Bone marrow (tissue), 2 donors: Measurements from ENCODE around the gene NXN.
"Not testable (repeated sequence)": the region's sequence is repeated elsewhere in the genome, so short reads cannot be mapped to it uniquely, and the experiment has no call there.

ENCODE experiments used
- DNase-seq, 2 donors: peaks; one replicate each; lab custom pipeline; 2025; lab: John Stamatoyannopoulos, UW

Gene NXN

DNA sequence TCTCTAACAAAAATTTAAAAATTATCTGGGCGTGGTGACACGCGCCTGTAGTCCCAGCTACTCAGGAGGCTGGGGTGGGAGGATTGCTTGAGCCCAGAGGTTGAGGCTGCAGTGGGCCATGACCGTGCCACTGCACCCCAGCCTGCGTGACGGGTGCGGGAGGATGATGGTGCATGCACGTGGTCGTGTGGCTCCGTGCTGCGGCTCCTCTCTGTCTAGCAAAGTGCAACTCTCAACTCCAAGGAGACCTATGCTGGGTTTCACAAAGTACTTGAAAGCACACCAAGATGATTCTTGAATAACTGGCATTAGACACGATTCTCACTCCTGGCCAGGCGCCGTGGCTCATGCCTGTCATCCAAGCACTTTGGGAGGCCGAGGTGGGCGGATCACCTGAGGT, 25.8 kb downstream of the NXN start:
- DNase-seq = no peak

DNA sequence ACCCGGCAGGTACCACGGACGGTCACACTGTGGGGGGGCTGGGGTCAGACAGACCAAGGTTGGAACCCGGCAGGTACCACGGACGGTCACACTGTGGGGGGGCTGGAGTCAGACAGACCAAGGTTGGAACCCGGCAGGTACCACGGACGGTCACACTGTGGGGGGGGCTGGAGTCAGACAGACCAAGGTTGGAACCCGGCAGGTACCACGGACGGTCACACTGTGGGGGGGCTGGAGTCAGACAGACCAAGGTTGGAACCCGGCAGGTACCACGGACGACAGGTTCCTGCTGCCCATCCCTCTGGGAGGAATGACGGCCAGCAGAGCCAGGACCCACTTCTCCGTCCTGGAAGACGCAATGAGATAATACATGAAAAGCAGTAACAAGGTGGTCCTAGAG, 27.0 kb downstream of the NXN start:
- DNase-seq = not testable (repeated sequence)

DNA sequence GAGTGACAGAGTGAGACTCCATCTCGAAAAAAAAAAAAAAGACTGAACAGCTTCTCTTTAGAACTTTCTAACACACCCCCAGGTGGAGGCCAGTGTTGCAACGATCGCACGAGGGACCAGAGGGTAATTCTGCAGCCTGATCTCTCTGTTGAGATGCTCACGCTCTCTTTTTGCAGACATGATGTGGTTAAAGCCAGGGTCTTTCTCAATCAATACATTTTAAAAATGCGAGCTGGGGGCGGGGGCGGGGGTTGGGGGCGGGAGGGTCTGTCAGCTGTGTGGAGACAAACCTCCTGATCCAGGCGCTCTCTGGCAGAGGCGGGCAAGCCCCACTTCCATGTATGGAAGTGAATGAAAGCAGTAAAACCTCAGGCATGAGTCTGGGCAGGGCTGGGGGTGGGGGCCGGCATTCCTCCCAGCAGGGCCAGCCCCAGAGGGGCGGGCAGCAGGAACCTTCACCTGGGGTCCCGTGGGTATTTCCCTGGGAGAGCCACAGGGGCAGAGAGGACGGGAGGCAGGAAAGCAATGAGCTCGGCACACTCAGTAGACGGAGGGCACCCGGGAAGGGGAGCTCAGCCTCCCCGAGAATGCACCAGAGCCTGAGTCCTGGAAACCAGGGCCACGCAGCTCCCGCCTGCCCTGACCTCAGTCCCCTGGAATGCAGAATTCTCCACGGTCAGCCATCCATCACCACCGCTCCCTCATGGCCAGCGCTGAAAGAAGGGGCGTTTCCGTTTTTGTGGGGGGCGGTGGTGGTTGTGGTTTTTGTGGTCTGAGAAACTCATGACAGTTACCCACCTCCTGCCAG, 28.0 kb downstream of the NXN start:
- no peak for DNase-seq

DNA sequence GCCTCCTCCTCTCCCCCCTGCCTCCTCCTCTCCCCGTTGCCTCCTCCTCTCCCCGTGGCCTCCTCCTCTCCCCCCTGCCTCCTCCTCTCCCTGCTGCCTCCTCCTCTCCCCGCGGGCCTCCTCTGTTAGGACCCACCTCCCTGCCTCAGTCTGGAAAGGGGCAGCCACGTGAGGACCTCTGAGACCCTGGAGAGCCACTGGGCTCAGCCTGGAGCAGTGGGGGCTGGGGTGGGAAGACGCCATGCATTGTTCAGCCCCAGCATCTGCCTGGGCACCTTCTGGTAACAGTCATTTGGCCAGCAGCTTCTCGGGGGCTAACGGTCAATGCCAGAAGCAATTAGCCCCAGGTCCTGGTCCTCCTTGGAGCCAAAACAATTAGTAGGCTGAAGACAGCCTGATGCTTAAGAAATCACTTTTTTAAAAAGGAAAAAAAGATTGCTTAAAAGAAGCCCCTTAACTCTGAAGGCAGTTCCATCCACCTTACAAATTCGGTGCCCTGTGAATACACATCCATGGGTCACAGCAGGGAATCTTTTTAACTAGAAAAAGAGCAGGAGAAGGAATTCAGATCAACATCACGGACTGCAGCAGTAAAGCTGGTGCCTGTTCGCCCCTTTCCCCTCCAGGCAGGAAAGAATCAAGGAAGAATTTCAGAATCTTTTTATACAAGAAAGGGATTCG, 29.8 kb downstream of the NXN start:
- no peak for DNase-seq

DNA sequence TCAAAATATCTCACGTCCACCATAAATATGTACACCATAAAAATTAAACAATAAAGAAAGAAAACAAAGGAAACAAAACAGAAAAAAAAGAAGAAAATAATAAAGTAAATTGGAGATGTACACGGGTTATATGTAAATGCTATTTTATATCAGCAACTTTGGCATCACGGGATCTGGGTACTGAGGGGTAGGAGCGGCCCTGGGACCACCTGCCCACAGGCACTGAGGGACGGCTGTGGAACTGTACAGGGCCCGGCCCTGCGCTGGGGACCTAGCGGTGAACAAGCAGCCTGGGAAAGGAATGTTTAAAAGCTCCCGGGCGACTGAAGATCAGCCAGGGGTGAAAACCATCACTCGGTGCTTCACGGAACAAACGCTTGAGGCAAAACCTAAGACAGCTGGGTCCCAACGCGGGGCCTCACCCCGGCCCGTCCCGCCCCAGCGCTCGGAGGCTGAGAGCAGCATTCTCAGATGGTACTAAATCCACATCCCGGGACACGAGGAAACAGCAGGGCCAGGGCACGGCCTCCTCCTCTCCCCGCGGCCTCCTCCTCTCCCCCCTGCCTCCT, 31.2 kb downstream of the NXN start:
- DNase-seq = no peak

DNA sequence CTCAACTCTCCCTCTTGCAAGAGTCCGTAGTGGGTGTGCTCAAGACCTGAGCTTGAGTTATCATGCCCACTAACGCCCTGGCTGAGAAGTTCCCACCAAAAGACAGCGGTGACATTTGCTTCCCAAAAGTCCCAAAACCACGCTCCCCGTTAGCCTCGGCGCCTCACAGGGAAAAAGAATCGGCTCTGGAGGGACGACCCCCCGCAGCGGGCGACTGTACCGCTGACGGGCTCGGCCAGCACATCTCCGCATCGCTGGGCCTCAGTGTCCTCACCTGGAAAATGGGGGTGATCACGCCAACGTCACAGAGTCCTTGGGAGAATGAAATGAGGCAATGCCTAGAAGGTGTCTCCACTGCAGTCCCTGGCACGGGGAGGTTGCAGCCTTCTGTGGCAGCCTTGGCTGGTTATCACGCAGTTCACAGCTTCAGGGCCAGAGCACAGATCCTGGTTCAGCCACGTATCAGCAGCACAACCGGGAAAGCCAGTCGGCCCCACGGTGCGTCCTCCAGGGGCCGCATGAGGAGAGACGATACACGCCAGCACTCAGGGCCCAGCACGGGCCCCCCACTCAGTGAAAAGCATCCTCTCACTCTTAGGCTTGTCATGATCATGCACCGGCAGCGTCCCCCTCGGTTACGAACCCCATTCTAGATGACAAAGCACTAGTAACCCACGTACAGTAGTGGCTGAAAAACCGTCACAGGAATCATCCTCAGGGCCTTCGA, 32.9 kb downstream of the NXN start:
- no peak for DNase-seq

DNA sequence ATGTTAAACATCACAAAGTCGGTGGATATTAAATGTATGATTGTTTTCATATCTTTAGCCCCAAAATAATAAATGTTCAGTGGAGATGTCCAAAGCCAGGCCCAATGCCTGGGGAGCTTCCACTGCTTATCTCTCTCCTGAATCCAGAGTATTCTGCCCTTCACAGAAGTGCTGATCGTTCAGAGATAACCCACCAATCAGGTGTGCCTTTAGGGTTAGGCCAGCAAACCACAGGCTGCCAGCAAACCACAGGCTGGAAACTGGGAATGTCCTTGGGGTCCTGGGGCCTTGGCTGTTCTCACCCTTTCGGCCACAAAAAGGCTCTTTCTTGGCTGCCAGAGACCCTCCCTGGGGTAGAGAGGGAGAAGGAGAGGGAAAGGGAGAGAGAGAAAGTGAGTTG, 33.9 kb downstream of the NXN start:
- no peak for DNase-seq

DNA sequence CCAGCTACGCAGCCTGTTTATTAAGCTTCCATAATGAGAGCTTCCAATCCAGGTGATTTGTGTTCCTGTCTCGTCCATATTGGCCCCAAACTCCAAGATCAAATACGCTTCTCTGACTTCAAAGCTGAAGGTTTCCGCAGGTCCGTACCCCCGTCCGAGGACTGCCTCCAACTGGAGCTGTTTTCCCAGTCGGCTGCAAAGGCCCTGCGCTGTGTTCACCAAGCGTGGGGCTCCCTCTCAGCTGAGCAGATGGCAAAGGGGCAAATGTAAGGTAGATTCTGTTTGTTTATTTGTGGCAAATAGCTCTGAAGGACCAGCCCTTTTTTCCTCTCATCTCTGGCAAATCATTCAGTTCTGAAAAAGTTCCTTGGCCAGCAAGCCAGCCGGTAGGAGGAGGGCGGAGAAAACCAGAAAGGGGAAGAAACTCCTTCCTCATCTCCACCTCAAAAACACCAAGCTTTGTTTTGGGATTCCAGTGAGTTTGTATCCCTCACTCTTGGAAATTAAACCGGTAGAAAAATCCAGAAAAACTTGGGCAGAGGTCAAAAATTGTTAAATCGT, 35.2 kb downstream of the NXN start:
- DNase-seq = no peak

DNA sequence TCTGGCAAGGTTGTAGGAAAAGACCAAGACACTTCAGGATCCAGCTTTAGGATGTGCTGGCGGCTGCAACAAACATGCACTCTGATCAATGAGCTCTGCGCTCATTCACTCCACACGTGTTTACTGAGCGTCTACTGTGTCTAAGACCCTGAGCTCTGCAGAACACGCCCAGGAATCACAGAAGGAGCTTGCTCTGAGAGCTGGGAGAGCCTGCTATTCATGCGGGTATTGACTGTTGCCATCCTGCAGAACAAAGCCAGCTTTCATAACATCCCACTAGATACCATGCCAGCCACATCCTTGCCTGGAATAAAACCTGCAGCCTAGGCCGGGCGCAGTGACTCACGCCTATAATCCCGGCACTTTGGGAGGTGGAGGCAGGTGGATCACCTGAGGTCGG, 44.1 kb downstream of the NXN start:
- no peak for DNase-seq

DNA sequence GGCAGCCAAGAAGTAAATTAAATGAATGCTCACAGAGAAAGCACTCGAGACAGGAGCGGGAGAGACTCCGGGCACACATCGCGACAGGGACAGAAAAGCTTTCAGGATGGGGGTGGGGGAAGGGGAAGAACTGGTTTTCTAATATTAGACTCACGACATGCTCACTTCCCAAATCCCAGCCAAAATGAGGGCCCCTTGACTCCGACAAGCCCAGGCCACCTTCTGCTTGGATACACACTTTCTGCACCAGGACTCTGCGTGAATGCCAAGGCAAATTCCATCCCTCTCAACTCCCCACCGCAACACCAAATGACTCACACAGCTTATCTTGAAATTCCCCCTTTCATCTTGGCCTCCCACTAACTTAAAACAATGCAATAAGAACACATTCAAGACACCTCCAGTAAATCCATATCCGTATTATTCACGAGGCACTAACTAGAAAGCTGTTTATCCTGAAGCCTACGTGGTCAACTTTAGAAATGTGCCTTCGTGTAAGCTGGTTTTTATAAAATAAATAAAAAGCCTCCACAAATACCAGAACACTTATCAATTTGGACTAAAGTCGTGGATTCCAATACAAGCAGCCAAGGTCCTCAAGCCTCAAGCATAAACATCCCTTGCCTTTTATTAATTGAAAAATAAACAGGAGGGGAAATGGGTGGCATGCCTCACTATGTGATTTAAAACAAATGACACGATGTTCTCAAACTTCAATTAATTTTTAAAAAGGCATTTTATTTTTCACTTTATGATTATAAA, 46.1 kb downstream of the NXN start:
- DNase-seq = no peak

DNA sequence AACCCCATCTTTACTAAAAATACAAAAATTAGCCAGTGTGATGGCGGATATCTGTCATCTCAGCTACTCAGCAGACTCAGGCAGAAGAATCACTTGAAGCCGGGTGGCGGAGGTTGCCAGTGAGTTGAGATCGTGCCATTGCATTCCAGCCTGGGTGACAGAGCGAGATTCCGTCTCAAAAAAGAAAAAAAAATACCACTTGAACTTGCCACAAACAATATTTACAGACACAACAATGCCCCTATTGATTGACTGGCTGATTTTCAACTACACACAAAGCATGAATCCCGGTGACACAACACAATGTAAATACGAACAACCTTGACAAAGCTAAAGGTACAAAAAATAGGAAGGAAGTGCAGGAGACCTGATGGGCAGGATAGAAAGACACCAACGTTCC, 49.3 kb downstream of the NXN start:
- no peak for DNase-seq

DNA sequence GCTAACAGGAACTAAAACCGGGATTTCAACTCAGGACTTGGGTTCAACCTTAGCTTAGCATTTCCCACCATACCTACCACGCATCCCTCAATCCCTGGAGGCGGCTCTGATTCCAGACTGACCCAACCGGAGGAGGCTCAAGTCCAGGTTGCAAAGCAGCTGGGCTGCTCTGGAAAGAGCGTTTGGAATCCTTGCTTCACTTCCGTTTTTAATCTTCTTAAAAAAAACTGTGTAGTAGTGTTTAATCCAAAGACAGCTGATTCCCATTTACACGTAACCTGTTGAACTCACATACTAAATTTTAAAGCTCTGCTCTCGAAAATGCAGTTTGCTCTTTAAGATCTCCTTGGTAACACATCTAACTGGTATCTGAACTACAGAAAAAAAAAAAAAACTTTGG, 50.0 kb downstream of the NXN start:
- no peak for DNase-seq

DNA sequence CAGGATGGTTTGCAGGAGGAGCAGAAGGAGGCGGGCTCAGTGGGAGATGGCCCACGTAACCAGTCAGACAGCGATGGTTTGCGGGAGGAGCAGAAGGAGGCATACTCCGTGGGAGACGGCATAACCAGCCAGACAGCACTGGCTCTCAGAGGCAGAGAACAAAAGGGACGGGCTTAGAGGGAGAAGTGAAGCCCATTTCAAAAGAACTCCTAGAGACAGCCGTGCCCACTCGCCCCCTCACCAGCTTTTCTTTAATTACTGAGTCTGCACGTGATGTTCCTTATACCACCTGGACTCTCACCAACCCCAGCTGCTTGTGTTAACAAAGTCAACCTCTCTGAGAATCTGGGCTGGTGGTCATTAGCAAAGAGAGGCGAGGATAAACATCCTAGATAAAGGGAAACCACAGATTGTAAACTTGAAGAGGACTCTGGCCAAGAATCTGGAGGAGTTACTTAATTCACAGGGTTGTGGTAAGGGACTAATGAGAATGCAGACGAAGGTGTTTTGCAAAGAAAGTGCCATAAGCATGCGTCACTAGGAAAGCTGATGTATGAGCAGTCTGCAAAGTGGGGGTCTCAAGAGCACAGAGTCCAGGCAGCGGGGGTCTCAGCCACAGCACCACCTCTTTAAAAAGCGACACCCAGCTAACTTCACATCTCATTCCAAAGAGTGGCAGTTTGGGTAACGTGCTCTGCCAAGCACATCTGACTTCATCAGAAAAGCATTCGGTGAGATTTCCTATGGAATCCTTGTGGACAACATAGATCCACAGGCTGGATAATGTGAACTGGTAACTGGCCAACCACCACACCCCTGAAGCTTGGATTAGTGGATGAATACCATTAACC, 51.7 kb downstream of the NXN start:
- no peak for DNase-seq

DNA sequence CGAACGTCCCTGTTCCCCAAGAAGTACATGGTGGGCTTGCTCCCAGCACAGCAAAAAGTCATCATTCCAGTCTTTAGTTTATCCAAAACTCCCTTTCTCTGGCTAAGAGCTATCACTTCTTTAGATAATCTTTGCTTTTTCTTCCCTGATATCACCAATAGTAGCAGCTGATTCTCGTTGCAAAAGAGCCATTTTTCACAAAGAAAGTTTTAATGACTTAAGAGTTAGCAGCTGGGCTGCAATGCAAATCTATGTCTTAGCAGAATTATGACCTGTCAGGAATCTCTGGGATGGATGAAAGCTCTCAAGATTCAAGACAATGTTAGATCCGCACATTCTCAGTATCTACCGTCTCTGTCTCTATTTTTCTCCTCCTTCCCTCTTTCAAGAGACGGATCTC, 53.8 kb downstream of the NXN start:
- DNase-seq = no peak

DNA sequence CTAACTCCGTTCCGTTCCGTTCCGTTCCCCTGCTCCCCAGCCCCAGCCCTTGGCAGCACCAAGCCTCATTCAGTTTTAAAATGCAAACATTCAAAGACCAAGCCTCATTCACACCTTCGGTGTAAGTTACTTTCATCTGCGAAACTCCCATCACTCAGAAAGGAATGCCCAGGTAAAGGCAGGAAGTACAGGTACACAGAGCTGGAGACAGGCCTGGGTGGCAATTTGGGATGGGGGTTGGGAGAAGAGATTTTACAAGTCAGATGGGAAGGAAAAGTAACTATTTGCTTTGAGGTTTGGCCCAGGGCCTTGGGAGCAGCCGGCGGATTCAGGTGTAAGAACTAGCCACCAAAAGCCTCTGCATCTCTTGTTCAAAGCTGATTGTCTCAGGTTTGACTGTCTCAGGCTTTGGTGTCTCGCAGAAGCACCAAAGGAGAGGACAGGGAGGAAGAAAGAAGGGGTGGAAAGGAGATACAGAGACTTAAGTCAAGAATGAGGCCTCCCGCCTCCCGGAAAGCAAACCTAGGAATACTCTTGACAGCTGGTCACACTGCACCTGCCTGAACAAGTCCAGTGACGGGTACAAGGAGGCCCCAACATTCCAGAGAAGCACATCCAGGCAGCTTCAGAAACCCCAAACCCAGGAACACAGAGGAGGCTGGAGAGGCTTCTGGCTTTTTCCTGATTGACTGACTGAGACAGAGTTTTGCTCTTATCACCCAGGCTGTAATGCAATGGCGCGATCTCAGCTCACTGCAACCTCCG, 54.7 kb downstream of the NXN start:
- DNase-seq = no peak

DNA sequence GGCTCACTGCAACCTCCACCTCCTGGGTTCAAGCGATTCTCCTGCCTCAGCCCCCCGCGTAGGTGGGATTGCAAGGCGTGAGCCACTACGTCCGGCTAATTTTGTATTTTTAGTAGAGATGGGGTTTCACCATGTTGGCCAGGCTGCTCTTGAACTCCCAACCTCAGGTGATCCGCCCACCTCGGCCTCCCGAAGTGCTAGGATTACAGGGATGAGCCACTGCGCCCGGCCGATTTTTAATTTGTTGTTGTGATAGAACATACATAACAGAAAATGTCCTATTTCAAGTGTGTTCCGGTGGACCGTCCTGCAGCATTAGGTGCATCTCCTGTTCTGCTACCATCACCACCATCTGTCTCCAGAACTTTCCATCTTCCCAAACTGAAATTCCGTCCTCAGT, 55.3 kb downstream of the NXN start:
- DNase-seq = not testable (repeated sequence)

DNA sequence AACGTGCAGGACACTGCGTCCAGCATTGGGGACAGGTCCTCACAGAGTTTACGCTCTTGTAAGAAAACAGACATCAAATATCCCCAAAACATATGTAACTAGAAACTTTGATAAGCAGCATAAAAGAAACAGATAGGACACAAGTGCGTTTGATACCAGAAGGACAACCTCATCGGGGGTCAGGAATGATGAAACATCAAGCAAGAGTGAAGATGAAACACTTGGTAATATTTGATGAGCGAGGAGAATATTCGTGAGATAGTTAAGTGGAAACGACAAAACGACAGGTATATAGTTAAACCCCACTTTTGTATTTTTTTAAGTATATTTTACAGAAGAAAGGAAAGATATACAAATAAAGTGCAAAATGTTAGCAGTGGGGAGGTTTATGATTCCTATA, 55.9 kb downstream of the NXN start:
- no peak for DNase-seq

DNA sequence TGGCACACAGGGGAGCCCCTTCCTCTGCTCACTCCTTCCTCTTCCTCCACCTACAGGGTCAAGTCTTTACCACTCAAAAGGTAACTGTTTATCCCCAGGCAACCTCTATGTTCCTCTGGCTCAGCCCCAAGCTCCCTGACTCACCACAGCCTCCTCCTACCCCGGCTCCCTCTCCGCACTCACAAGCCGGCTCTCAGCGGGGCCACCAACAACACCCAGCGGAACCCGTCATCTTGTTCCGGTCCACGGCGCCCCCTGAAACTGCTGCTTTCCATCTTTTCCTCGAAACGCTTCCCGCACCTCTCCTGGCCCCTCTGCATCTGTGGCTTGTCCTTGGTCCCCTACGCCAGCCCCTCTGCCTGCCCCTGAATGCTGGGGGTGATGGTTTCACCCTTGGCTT, 58.4 kb downstream of the NXN start:
- DNase-seq = no peak

DNA sequence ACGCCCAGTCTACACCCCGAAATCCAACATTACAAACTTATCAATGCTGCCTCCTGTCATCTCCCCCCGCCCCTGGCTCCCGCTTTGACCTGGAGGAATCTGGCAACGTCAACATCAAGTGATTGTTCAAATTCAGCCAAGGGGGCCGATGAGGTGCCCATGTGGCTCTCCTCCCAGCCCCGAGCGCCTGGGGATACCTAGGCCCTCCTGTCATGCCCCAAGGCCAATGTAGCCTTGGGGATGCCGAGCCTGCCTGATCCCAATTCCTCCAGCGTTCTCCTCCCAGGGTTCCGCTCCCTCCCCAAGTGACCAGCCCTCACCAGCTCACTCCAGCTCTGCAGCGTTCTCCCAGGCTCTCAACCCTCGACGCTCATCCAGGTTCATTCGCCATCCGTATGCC, 59.4 kb downstream of the NXN start:
- no peak for DNase-seq
